GM12874 (cell line): Measurements from ENCODE around the gene DENND2A.

Experiments used
- CTCF ChIP-seq: IDR thresholded peaks from 2 replicates; pipeline ENCODE4 v1.5.1; 2011; ENCODE audit warnings: low read depth, mild to moderate bottlenecking, control low read depth, low read length, moderate library complexity; ENCODE audit not compliant: insufficient read depth

Gene DENND2A

GRCh38 chr7:140595468-140596092 lies 45.0 kb downstream of the DENND2A start:
- no peak for TF ChIP-seq CTCF

GRCh38 chr7:140594131-140594691 lies 46.4 kb downstream of the DENND2A start:
- TF ChIP-seq CTCF = no peak

- TF ChIP-seq CTCF = no peak
These were observed 47.0 kb downstream of the DENND2A start for GRCh38 chr7:140593672-140593982.

- no peak for TF ChIP-seq CTCF
These were observed 47.5 kb downstream of the DENND2A start for GRCh38 chr7:140592964-140593671.

GRCh38 chr7:140591180-140591902 lies 49.3 kb downstream of the DENND2A start:
- TF ChIP-seq CTCF = no peak

GRCh38 chr7:140587243-140587642 lies 53.4 kb downstream of the DENND2A start:
- TF ChIP-seq CTCF = no peak

- TF ChIP-seq CTCF = no peak
These were observed 54.1 kb downstream of the DENND2A start for GRCh38 chr7:140586516-140586915.
